Breast epithelium (tissue), 4 donors: Measurements from ENCODE around the gene CCDC71L. TPM values are rescaled to one million over a fixed set of nuclear protein-coding genes. Genes with fewer than 3 reads are reported as not detected.

ENCODE experiments used
- DNase-seq, 2 donors: peaks; one replicate each; pipeline ENCODE4 v3.0.0-alpha.2; 2019; ENCODE audit warnings: low spot score in 2 of 2
- H3K27ac ChIP-seq, 2 donors: fragments of 200-600 bp; sonication (generic) in 1 of 2; one replicate each; pipeline ENCODE4 v1.5.1; 2016 to 2019; ENCODE audit warnings: mild to moderate bottlenecking in 1 of 2
- H3K27me3 ChIP-seq, 2 donors: fragments of 200-600 bp; sonication (generic) in 1 of 2; one replicate each; pipeline versions ENCODE4 v1.5.1 to v1.6.0; 2017 to 2019; ENCODE audit warnings: control low read depth in 1 of 2, mild to moderate bottlenecking in 1 of 2
- H3K36me3 ChIP-seq: fragments of 200-600 bp; one replicate; pipeline ENCODE4 v1.5.1; 2019
- H3K4me1 ChIP-seq, 2 donors: fragments of 200-600 bp; sonication (generic); one replicate each; pipeline ENCODE4 v1.5.1; 2016 to 2019; ENCODE audit warnings: control low read depth in 1 of 2
- H3K4me3 ChIP-seq, 3 donors: fragments of 200-600 bp; sonication (generic); 1 replicate in 2 of 3; 2 replicates in 1 of 3; pipeline ENCODE4 v1.5.1; 2016 to 2019; ENCODE audit warnings: mild to moderate bottlenecking in 3 of 3, moderate library complexity in 2 of 3
- H3K9me3 ChIP-seq, 2 donors: fragments of 200-600 bp; sonication (generic) in 1 of 2; one replicate each; pipeline ENCODE4 v1.5.1; 2016 to 2019; ENCODE audit warnings: control low read depth in 1 of 2
- POLR2A ChIP-seq: fragments of 450-650 bp; IDR thresholded peaks from one replicate; pipeline ENCODE4 v1.6.1; 2016; ENCODE audit warnings: antibody characterized with exemption, mild to moderate bottlenecking, moderate library complexity
- POLR2AphosphoS5 ChIP-seq, 3 donors: sonication (generic); formaldehyde crosslinking; IDR thresholded peaks; one replicate each; pipeline ENCODE4 v1.6.1; 2017; ENCODE audit warnings: antibody characterized with exemption in 3 of 3
- intact Hi-C: fragments of 100-400 bp; cut with DNase I; formaldehyde crosslinking; loops from one replicate; pipeline ENCODE4 v1.15.1; 2023; ENCODE audit warnings: low total_unique reads
- total RNA-seq, 3 donors: library from RNA; depleted of rRNA; stranded (reverse); fragments of >200 nt; gene quantifications; one replicate each; pipeline ENCODE4 v1.1.0, GENCODE V29; 2016
- TF ChIP-seq, protein P1 (sequence below), 3 donors: fragments of 450-650 bp; IDR thresholded peaks; one replicate each; pipeline ENCODE4 v1.5.1; 2016 to 2017; ENCODE audit warnings: antibody characterized with exemption in 3 of 3, mild to moderate bottlenecking in 3 of 3, moderate library complexity in 3 of 3

Gene CCDC71L
- total RNA-seq, 3 donors from 2014 or later = 29.9 to 69.4 (median 59.0) TPM

DNA sequence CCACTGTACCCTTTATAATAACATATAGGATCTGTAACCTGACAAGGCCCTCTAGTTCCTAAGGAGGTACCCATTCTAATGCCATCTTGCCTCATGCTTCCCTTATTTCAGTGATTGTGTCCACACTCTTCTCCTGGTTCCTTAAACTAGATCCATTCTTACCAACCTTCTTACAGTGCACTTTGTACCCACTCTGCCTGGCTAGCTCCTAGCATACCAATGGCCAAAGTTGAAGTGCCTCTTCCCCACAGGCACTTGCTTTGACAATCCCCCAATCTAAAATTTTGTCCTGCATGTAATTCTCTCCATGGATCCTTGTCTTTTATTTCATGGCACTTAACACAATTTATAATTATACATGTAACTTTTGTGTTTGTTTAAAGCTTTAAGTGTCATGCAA is 40.9 kb downstream of the CCDC71L start:
- Histone ChIP-seq H3K27me3 (no peaks in the 10 kb centered on the region), H3K4me3 (no peak overlapping the region), H3K36me3 (no peaks in the 10 kb centered on the region), H3K9me3 (peaks cover 8 to 11% of the 10 kb centered on the region in 2 donors), H3K27ac (no peak overlapping the region), H3K4me1 (no peaks in the 10 kb centered on the region)
- intact Hi-C loops = no loop called here
- no peak for TF ChIP-seq POLR2AphosphoS5 (IDR thresholded peaks at IDR 0.05)
- no peak for DNase-seq

DNA sequence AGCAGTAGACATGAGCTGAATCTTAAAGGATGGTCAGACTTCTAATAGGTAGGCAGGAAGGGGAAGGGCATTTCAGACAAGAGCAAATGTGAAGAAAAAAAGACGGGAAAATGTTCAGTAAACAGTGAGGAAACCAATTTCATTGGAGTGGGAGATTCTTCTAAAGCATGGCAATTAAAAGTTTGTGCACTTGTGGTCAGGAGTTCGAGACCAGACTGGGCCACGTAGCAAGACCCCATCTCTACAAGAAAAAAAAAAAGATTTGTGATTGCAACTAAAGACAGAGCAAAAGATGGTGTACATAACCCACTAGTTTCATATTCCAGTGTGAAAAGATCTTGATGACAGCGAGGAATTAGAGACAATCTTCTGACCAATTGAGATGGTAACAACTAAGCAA is 41.7 kb downstream of the CCDC71L start:
- Histone ChIP-seq H3K27ac (no peak overlapping the region), H3K27me3 (no peaks in the 10 kb centered on the region), H3K36me3 (no peaks in the 10 kb centered on the region), H3K9me3 (peaks cover 8 to 11% of the 10 kb centered on the region in 2 donors), H3K4me1 (no peaks in the 10 kb centered on the region), H3K4me3 (no peak overlapping the region)
- DNase-seq = no peak
- TF ChIP-seq, protein P1, sequence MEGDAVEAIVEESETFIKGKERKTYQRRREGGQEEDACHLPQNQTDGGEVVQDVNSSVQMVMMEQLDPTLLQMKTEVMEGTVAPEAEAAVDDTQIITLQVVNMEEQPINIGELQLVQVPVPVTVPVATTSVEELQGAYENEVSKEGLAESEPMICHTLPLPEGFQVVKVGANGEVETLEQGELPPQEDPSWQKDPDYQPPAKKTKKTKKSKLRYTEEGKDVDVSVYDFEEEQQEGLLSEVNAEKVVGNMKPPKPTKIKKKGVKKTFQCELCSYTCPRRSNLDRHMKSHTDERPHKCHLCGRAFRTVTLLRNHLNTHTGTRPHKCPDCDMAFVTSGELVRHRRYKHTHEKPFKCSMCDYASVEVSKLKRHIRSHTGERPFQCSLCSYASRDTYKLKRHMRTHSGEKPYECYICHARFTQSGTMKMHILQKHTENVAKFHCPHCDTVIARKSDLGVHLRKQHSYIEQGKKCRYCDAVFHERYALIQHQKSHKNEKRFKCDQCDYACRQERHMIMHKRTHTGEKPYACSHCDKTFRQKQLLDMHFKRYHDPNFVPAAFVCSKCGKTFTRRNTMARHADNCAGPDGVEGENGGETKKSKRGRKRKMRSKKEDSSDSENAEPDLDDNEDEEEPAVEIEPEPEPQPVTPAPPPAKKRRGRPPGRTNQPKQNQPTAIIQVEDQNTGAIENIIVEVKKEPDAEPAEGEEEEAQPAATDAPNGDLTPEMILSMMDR (IDR thresholded peaks at IDR 0.05) = no peak
- no peak for TF ChIP-seq POLR2A
- no peak for TF ChIP-seq POLR2AphosphoS5 (IDR thresholded peaks at IDR 0.05)
- intact Hi-C loops = no loop called here

DNA sequence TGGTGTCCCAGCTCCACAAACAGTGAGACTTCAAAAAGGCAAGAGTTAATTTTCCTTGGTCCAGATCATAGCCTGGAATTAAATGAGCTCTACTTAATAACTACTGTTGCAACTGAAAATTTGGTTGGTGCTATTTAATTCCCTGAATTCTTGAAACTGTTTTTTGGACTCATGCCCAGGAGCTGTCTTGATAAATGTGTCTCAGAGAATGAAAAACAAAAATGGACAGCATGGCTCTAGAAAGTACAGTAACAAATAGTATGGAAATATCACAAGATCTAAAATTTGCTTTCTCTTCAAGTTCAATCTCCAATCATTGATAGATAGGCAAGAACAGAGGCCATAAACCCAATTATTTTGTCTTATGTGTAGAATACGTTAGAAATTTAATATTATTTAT is 42.5 kb downstream of the CCDC71L start:
- H3K4me1 ChIP-seq = no peaks in the 10 kb centered on the region
- no peak for DNase-seq
- H3K27me3 ChIP-seq = no peaks in the 10 kb centered on the region
- no peak overlapping the region for H3K4me3 ChIP-seq
- TF ChIP-seq, protein P1 (IDR thresholded peaks at IDR 0.05) = no peak
- TF ChIP-seq POLR2A = no peak
- no peak for TF ChIP-seq POLR2AphosphoS5 (IDR thresholded peaks at IDR 0.05)
- no peaks in the 10 kb centered on the region for H3K36me3 ChIP-seq
- intact Hi-C loops = no loop called here
- peaks cover 8 to 11% of the 10 kb centered on the region in 2 donors for H3K9me3 ChIP-seq
- no peak overlapping the region for H3K27ac ChIP-seq

DNA sequence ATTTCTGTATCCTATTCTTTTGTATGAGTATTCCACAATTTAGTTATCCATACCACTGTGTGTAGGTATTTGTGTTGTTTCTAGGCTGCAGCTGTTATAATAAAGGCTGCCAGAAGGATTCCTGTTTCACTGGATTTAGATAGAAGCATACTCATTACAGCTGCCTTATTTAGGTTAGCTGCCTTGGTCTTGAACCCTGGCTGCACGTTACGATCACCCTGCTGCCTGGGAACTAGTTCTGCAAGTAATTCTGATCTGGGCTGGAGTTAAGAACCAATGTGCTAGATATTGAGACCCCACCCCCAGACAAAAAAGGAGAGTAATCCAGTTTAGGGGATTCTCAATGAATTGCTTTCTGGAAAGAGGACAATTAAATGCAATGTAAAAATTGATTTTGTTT is 43.1 kb downstream of the CCDC71L start:
- TF ChIP-seq POLR2AphosphoS5 (IDR thresholded peaks at IDR 0.05) (no peak), POLR2A (no peak)
- TF ChIP-seq, protein P1 (IDR thresholded peaks at IDR 0.05) = no peak
- peaks cover 8 to 11% of the 10 kb centered on the region in 2 donors for H3K9me3 ChIP-seq

DNA sequence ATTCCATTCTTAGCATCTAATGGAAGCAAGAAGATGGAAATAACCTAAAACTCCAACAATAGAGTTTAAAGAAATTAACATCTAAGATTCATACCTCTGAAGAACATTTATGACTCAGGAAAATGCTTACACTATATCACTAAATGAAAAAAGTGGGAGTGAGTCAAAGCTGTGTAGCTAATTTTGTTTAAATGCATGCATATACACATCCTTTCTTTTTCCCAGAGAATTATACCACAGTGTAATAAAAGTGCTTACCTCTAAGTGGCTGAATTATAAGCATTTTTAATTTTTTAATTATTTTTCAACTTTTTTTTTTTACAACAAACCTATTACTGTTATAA is 44.3 kb downstream of the CCDC71L start:
- Histone ChIP-seq H3K4me1 (no peaks in the 10 kb centered on the region), H3K36me3 (no peaks in the 10 kb centered on the region), H3K9me3 (peaks cover 2 to 3% of the 10 kb centered on the region in 2 donors), H3K4me3 (no peak overlapping the region), H3K27ac (no peak overlapping the region), H3K27me3 (no peaks in the 10 kb centered on the region)
- intact Hi-C loops = no loop called here
- no peak for DNase-seq
- no peak for TF ChIP-seq POLR2A
- TF ChIP-seq POLR2AphosphoS5 (IDR thresholded peaks at IDR 0.05) = no peak
- TF ChIP-seq, protein P1 (IDR thresholded peaks at IDR 0.05) = no peak

More for the DNA sequence above, 43.1 kb downstream of the CCDC71L start:
- no peak for DNase-seq
- Histone ChIP-seq H3K36me3 (no peaks in the 10 kb centered on the region), H3K4me1 (no peaks in the 10 kb centered on the region), H3K4me3 (no peak overlapping the region), H3K27me3 (no peaks in the 10 kb centered on the region), H3K27ac (no peak overlapping the region)
- intact Hi-C loops = no loop called here
